GM23248 (cell line): ENCODE results near the gene FCER2. TPM values are rescaled to one million over a fixed set of nuclear protein-coding genes. Genes with fewer than 3 reads are reported as not detected.

Experiments
- DNase-seq: peaks from one replicate; pipeline ENCODE4 v3.0.0-alpha.2; 2015
- H2AFZ ChIP-seq: fragments of 200-600 bp; sonication (generic); 2 replicates; pipeline ENCODE4 v1.6.1; 2016; ENCODE audit warnings: antibody characterized with exemption
- H3F3A ChIP-seq: fragments of 200-600 bp; sonication (generic); 2 replicates; pipeline ENCODE4 v1.6.1; 2016; ENCODE audit warnings: mild to moderate bottlenecking, antibody characterized with exemption, mixed run types; ENCODE audit not compliant: insufficient read depth
- H3K27ac ChIP-seq: fragments of 200-600 bp; sonication (generic); 2 replicates; pipeline ENCODE4 v1.5.1; 2016; ENCODE audit warnings: mild to moderate bottlenecking
- H3K27me3 ChIP-seq: fragments of 200-600 bp; sonication (generic); replicated peaks from 2 replicates; pipeline ENCODE4 v1.6.1; 2016; ENCODE audit warnings: mild to moderate bottlenecking; ENCODE audit not compliant: insufficient read depth
- H3K36me3 ChIP-seq: fragments of 200-600 bp; sonication (generic); 2 replicates; pipeline ENCODE4 v1.6.1; 2016; ENCODE audit warnings: low read depth, mild to moderate bottlenecking
- H3K4me1 ChIP-seq: fragments of 200-600 bp; sonication (generic); 2 replicates; pipeline ENCODE4 v1.6.1; 2016; ENCODE audit warnings: mild to moderate bottlenecking; ENCODE audit not compliant: insufficient read depth
- H3K4me2 ChIP-seq: fragments of 200-600 bp; sonication (generic); one replicate; pipeline ENCODE4 v1.6.1; 2016; ENCODE audit warnings: mild to moderate bottlenecking; ENCODE audit not compliant: unreplicated experiment
- H3K4me3 ChIP-seq: fragments of 200-600 bp; sonication (generic); 2 replicates; pipeline ENCODE4 v1.5.1; 2016; ENCODE audit warnings: mild to moderate bottlenecking
- H3K79me2 ChIP-seq: fragments of 200-600 bp; sonication (generic); 2 replicates; pipeline ENCODE4 v1.6.1; 2016; ENCODE audit warnings: mild to moderate bottlenecking; ENCODE audit not compliant: insufficient read depth
- H3K9ac ChIP-seq: fragments of 200-600 bp; sonication (generic); 2 replicates; pipeline ENCODE4 v1.6.1; 2016; ENCODE audit warnings: mild to moderate bottlenecking
- H3K9me2 ChIP-seq: fragments of 200-600 bp; sonication (generic); 2 replicates; pipeline ENCODE4 v1.6.1; 2016; ENCODE audit warnings: mixed run types, mild to moderate bottlenecking, moderate library complexity; ENCODE audit not compliant: insufficient read depth
- H3K9me3 ChIP-seq: fragments of 200-600 bp; sonication (generic); one replicate; pipeline ENCODE4 v1.6.1; 2017; ENCODE audit warnings: low read depth
- H4K20me1 ChIP-seq: fragments of 200-600 bp; sonication (generic); 2 replicates; pipeline ENCODE4 v1.6.0; 2016; ENCODE audit not compliant: insufficient read depth
- EZH2 ChIP-seq: fragments of 200-600 bp; sonication (generic); IDR thresholded peaks from 2 replicates; pipeline ENCODE4 v1.6.1; 2018; ENCODE audit warnings: antibody characterized with exemption, mild to moderate bottlenecking; ENCODE audit not compliant: insufficient read depth, poor library complexity, severe bottlenecking
- EZH2phosphoT487 ChIP-seq: fragments of 200-600 bp; sonication (generic); IDR thresholded peaks from 2 replicates; pipeline ENCODE4 v1.6.1; 2018; ENCODE audit warnings: antibody characterized with exemption, moderate library complexity, mild to moderate bottlenecking, low read depth; ENCODE audit not compliant: insufficient read depth
- WGBS, 2 experiments: methylation state at CpG; one replicate each; pipeline ENCODE4 v1.1.6; 2015 to 2017; ENCODE audit warnings: low lambda C conversion rate in 2 of 2, low coverage in 1 of 2; ENCODE audit errors: missing lambda C conversion rate in 2 of 2; 5-methylcytosine and 5-hydroxymethylcytosine counted together
- in situ Hi-C: fragments of 300-500 bp; cut with MboI; formaldehyde crosslinking; loops from 2 replicates; pipeline ENCODE4 v1.15.0; 2020
- polyA plus RNA-seq: library from polyadenylated mRNA; unstranded; fragments of >200 nt; fragmentation: Nextera tagmentation; extraction: Ambion mirVana; gene quantifications from 2 replicates; pipeline ENCODE4 v1.2.1, GENCODE V29; 2016
- total RNA-seq: library from RNA; depleted of rRNA; stranded (reverse); fragments of >200 nt; shearing (Covaris generic); gene quantifications from 2 replicates; pipeline ENCODE4 v1.2.3, GENCODE V29; 2014

Gene FCER2
- total and polyA plus RNA-seq, 2 experiments from 2014 or later: not detected

GRCh38 chr19:7739801-7740681 lies 38.1 kb upstream of the FCER2 start:
- Histone ChIP-seq H2AFZ (no peak overlapping the region; the same call in 1 of the 2 replicates), H4K20me1 (no peaks in the 10 kb centered on the region), H3F3A (no peaks in the 10 kb centered on the region), H3K79me2 (no peaks in the 10 kb centered on the region), H3K27ac (no peak overlapping the region), H3K9me2 (no peaks in the 10 kb centered on the region), H3K4me2 (no peak overlapping the region), H3K36me3 (no peaks in the 10 kb centered on the region), H3K9ac (no peak overlapping the region), H3K27me3 (peaks cover 52% of the 10 kb centered on the region), H3K4me3 (no peak overlapping the region), H3K9me3 (no peaks in the 10 kb centered on the region), H3K4me1 (no peaks in the 10 kb centered on the region)
- no peak for DNase-seq
- in situ Hi-C loops: no loop called here
- no peak for TF ChIP-seq EZH2
- no peak for TF ChIP-seq EZH2phosphoT487
- 35 to 38% methylated on average over 19 of the region's 19 CpGs for WGBS, 2 experiments

GRCh38 chr19:7739211-7739755 lies 37.4 kb upstream of the FCER2 start:
- no peak for TF ChIP-seq EZH2
- no peaks in the 10 kb centered on the region for H3K9me3 ChIP-seq
- H3K4me1 ChIP-seq: no peaks in the 10 kb centered on the region
- H2AFZ ChIP-seq: no peak overlapping the region
- peaks cover 52% of the 10 kb centered on the region for H3K27me3 ChIP-seq
- no peak overlapping the region for H3K4me2 ChIP-seq
- no peak overlapping the region for H3K27ac ChIP-seq
- no peaks in the 10 kb centered on the region for H3K9me2 ChIP-seq
- no peaks in the 10 kb centered on the region for H4K20me1 ChIP-seq
- H3K79me2 ChIP-seq: no peaks in the 10 kb centered on the region
- no peaks in the 10 kb centered on the region for H3F3A ChIP-seq
- 18 to 27% methylated on average over 2 of the region's 2 CpGs for WGBS, 2 experiments
- in situ Hi-C loops: no loop called here
- no peak overlapping the region for H3K4me3 ChIP-seq
- no peaks in the 10 kb centered on the region for H3K36me3 ChIP-seq
- H3K9ac ChIP-seq: no peak overlapping the region
- no peak for DNase-seq

- 66 to 67% methylated on average over 7 of the region's 7 CpGs for WGBS, 2 experiments
- H4K20me1 ChIP-seq: no peaks in the 10 kb centered on the region
- in situ Hi-C loops: no loop called here
- no peak overlapping the region for H3K4me3 ChIP-seq
- no peaks in the 10 kb centered on the region for H3F3A ChIP-seq
- H2AFZ ChIP-seq: no peak overlapping the region
- H3K27ac ChIP-seq: no peak overlapping the region
- H3K9me2 ChIP-seq: no peaks in the 10 kb centered on the region
- no peaks in the 10 kb centered on the region for H3K36me3 ChIP-seq
- H3K27me3 ChIP-seq: peaks cover 40% of the 10 kb centered on the region
- no peaks in the 10 kb centered on the region for H3K9me3 ChIP-seq
- no peaks in the 10 kb centered on the region for H3K4me1 ChIP-seq
- no peak for TF ChIP-seq EZH2
- no peak for TF ChIP-seq EZH2phosphoT487
- no peak for DNase-seq
- no peak overlapping the region for H3K9ac ChIP-seq
- H3K4me2 ChIP-seq: no peak overlapping the region
- H3K79me2 ChIP-seq: no peaks in the 10 kb centered on the region
These were observed 36.1 kb upstream of the FCER2 start for GRCh38 chr19:7738023-7738422.

- H2AFZ ChIP-seq: no peak overlapping the region
- no peak overlapping the region for H3K4me2 ChIP-seq
- H3K79me2 ChIP-seq: no peaks in the 10 kb centered on the region
- H3K9ac ChIP-seq: no peak overlapping the region
- peaks cover 37% of the 10 kb centered on the region for H3K27me3 ChIP-seq
- DNase-seq: no peak
- H3K4me1 ChIP-seq: no peaks in the 10 kb centered on the region
- H3K4me3 ChIP-seq: no peak overlapping the region
- no peak overlapping the region for H3K27ac ChIP-seq
- no peaks in the 10 kb centered on the region for H3K9me2 ChIP-seq
- TF ChIP-seq EZH2phosphoT487 (no peak), EZH2 (no peak)
- H3K36me3 ChIP-seq: no peaks in the 10 kb centered on the region
- H3K9me3 ChIP-seq: no peaks in the 10 kb centered on the region
- no peaks in the 10 kb centered on the region for H4K20me1 ChIP-seq
- no peaks in the 10 kb centered on the region for H3F3A ChIP-seq
- WGBS, 2 experiments: 52 to 60% methylated on average over 11 of the region's 11 CpGs
- in situ Hi-C loops: no loop called here
These were observed 35.3 kb upstream of the FCER2 start for GRCh38 chr19:7737215-7737614.
